ENCODE measurements around the gene DPP7. TPM values are rescaled to one million over a fixed set of nuclear protein-coding genes. Genes with fewer than 3 reads are reported as not detected.
"Not testable (repeated sequence)": the region's sequence is repeated elsewhere in the genome, so short reads cannot be mapped to it uniquely, and the experiment has no call there.

DPP7 gene
- total RNA-seq, 1 experiment from 2014 or later, result 114 TPM

GRCh38 chr9:137136881-137137607, 22.5 kb upstream of the DPP7 start:
- DNase-seq, result no peak
- H3K27me3 ChIP-seq (ENCODE audit: low read length), result no peaks in the 10 kb centered on the region
- H3K36me3 ChIP-seq (ENCODE audit: insufficient read depth, low read length), result no peaks in the 10 kb centered on the region

GRCh38 chr9:137136261-137136880, 21.8 kb upstream of the DPP7 start:
- no peak for DNase-seq
- Histone ChIP-seq H3K27me3 (ENCODE audit: low read length) (no peaks in the 10 kb centered on the region), H2AFZ (ENCODE audit: low read length) (no peak overlapping the region)

More at GRCh38 chr9:137136881-137137607, 22.5 kb upstream of the DPP7 start:
- Histone ChIP-seq H3K4me2 (ENCODE audit: low read depth, low read length, poor library complexity, severe bottlenecking) (no peak overlapping the region), H2AFZ (ENCODE audit: low read length) (no peak overlapping the region), H3K79me2 (ENCODE audit: low read length) (no peaks in the 10 kb centered on the region), H3K9ac (ENCODE audit: low read length) (no peak overlapping the region), H3K4me1 (ENCODE audit: low read length) (peaks cover 6% of the 10 kb centered on the region; the same call in 1 of the 2 replicates), H3K9me3 (ENCODE audit: low read length) (no peaks in the 10 kb centered on the region), H3K4me3 (ENCODE audit: low read length) (no peak overlapping the region), H3K27ac (ENCODE audit: low read length) (no peak overlapping the region), H3K9me2 (replicated peaks; ENCODE audit: insufficient read depth, low read length) (no peaks in the 10 kb centered on the region), H4K20me1 (ENCODE audit: insufficient read depth, low read depth, low read length) (no peaks in the 10 kb centered on the region)

GRCh38 chr9:137135154-137135553, 20.6 kb upstream of the DPP7 start:
- not testable (repeated sequence) for H3K9me3 ChIP-seq (ENCODE audit: low read length); H3K27me3 ChIP-seq (ENCODE audit: low read length); H3K4me2 ChIP-seq (ENCODE audit: low read depth, low read length, poor library complexity, severe bottlenecking)

More at GRCh38 chr9:137136261-137136880, 21.8 kb upstream of the DPP7 start:
- H3K27ac ChIP-seq (ENCODE audit: low read length), result no peak overlapping the region
- no peaks in the 10 kb centered on the region for H4K20me1 ChIP-seq (ENCODE audit: insufficient read depth, low read depth, low read length)
- H3K4me1 ChIP-seq (ENCODE audit: low read length), result peaks cover 6% of the 10 kb centered on the region; the same call in 1 of the 2 replicates
- H3K9me3 ChIP-seq (ENCODE audit: low read length), result no peaks in the 10 kb centered on the region
- no peaks in the 10 kb centered on the region for H3K36me3 ChIP-seq (ENCODE audit: insufficient read depth, low read length)
- no peak overlapping the region for H3K4me3 ChIP-seq (ENCODE audit: low read length)
- no peak overlapping the region for H3K9ac ChIP-seq (ENCODE audit: low read length)
- no peaks in the 10 kb centered on the region for H3K9me2 ChIP-seq (replicated peaks; ENCODE audit: insufficient read depth, low read length)
- H3K4me2 ChIP-seq (ENCODE audit: low read depth, low read length, poor library complexity, severe bottlenecking), result no peak overlapping the region
- no peaks in the 10 kb centered on the region for H3K79me2 ChIP-seq (ENCODE audit: low read length)

GRCh38 chr9:137134191-137134590, 19.7 kb upstream of the DPP7 start:
- H3K9me3 ChIP-seq (ENCODE audit: low read length), result no peaks in the 10 kb centered on the region
- no peaks in the 10 kb centered on the region for H3K36me3 ChIP-seq (ENCODE audit: insufficient read depth, low read length)
- H3K4me2 ChIP-seq (ENCODE audit: low read depth, low read length, poor library complexity, severe bottlenecking), result no peak overlapping the region
- no peak overlapping the region for H3K9ac ChIP-seq (ENCODE audit: low read length)
- no peak overlapping the region for H3K4me3 ChIP-seq (ENCODE audit: low read length)
- H3K27ac ChIP-seq (ENCODE audit: low read length), result no peak overlapping the region
- H3K9me2 ChIP-seq (replicated peaks; ENCODE audit: insufficient read depth, low read length), result no peaks in the 10 kb centered on the region
- H4K20me1 ChIP-seq (ENCODE audit: insufficient read depth, low read depth, low read length), result no peaks in the 10 kb centered on the region
- no peaks in the 10 kb centered on the region for H3K27me3 ChIP-seq (ENCODE audit: low read length)
- peaks cover 13% of the 10 kb centered on the region for H3K4me1 ChIP-seq (ENCODE audit: low read length)
- no peak overlapping the region for H2AFZ ChIP-seq (ENCODE audit: low read length)
- DNase-seq, result no peak
- peaks cover 6% of the 10 kb centered on the region for H3K79me2 ChIP-seq (ENCODE audit: low read length)

More at GRCh38 chr9:137135154-137135553, 20.6 kb upstream of the DPP7 start:
- not testable (repeated sequence) for H2AFZ ChIP-seq (ENCODE audit: low read length); DNase-seq; H3K27ac ChIP-seq (ENCODE audit: low read length); H3K9me2 ChIP-seq (replicated peaks; ENCODE audit: insufficient read depth, low read length); H4K20me1 ChIP-seq (ENCODE audit: insufficient read depth, low read depth, low read length); H3K4me3 ChIP-seq (ENCODE audit: low read length); H3K79me2 ChIP-seq (ENCODE audit: low read length); H3K36me3 ChIP-seq (ENCODE audit: insufficient read depth, low read length); H3K9ac ChIP-seq (ENCODE audit: low read length)
- peaks cover 11% of the 10 kb centered on the region for H3K4me1 ChIP-seq (ENCODE audit: low read length)

- peak overlapping the region; percentile 68 for H3K4me2 ChIP-seq (ENCODE audit: low read depth, low read length, poor library complexity, severe bottlenecking)
- peaks cover 25% of the 10 kb centered on the region for H3K4me1 ChIP-seq (ENCODE audit: low read length)
- peak overlapping the region; percentile 81; the same call in 1 of the 2 replicates for H2AFZ ChIP-seq (ENCODE audit: low read length)
- H3K79me2 ChIP-seq (ENCODE audit: low read length), result peaks cover 38% of the 10 kb centered on the region
- no peaks in the 10 kb centered on the region for H3K9me3 ChIP-seq (ENCODE audit: low read length)
- peak overlapping the region; percentile 97 for H3K9ac ChIP-seq (ENCODE audit: low read length)
- DNase-seq, result peak; percentile 39
- H3K4me3 ChIP-seq (ENCODE audit: low read length), result peak overlapping the region; percentile 79
- H3K27me3 ChIP-seq (ENCODE audit: low read length), result no peaks in the 10 kb centered on the region
- H3K27ac ChIP-seq (ENCODE audit: low read length), result peak overlapping the region; percentile 88; the same call in 1 of the 2 replicates
- H4K20me1 ChIP-seq (ENCODE audit: insufficient read depth, low read depth, low read length), result no peaks in the 10 kb centered on the region
- H3K36me3 ChIP-seq (ENCODE audit: insufficient read depth, low read length), result no peaks in the 10 kb centered on the region
- H3K9me2 ChIP-seq (replicated peaks; ENCODE audit: insufficient read depth, low read length), result no peaks in the 10 kb centered on the region
Measured at GRCh38 chr9:137130176-137130755, 15.7 kb upstream of the DPP7 start.

- Histone ChIP-seq H2AFZ (ENCODE audit: low read length) (peak overlapping the region; percentile 81; the same call in 1 of the 2 replicates), H3K9me3 (ENCODE audit: low read length) (no peaks in the 10 kb centered on the region), H3K9ac (ENCODE audit: low read length) (peak overlapping the region; percentile 97), H3K27me3 (ENCODE audit: low read length) (no peaks in the 10 kb centered on the region), H3K4me2 (ENCODE audit: low read depth, low read length, poor library complexity, severe bottlenecking) (peak overlapping the region; percentile 68), H3K27ac (ENCODE audit: low read length) (peak overlapping the region; percentile 88), H3K4me1 (ENCODE audit: low read length) (peaks cover 25% of the 10 kb centered on the region), H3K9me2 (replicated peaks; ENCODE audit: insufficient read depth, low read length) (no peaks in the 10 kb centered on the region), H3K79me2 (ENCODE audit: low read length) (peaks cover 38% of the 10 kb centered on the region), H3K4me3 (ENCODE audit: low read length) (peak overlapping the region; percentile 79), H3K36me3 (ENCODE audit: insufficient read depth, low read length) (no peaks in the 10 kb centered on the region), H4K20me1 (ENCODE audit: insufficient read depth, low read depth, low read length) (no peaks in the 10 kb centered on the region)
- DNase-seq, result peak; percentile 98
Measured at GRCh38 chr9:137129456-137130175, 15.1 kb upstream of the DPP7 start.

GRCh38 chr9:137128862-137129455, 14.4 kb upstream of the DPP7 start:
- peaks cover 38% of the 10 kb centered on the region for H3K79me2 ChIP-seq (ENCODE audit: low read length)
- no peaks in the 10 kb centered on the region for H3K36me3 ChIP-seq (ENCODE audit: insufficient read depth, low read length)
- peak overlapping the region; percentile 68 for H3K4me2 ChIP-seq (ENCODE audit: low read depth, low read length, poor library complexity, severe bottlenecking)
- H3K9ac ChIP-seq (ENCODE audit: low read length), result peak overlapping the region; percentile 97
- DNase-seq, result peak; percentile 72
- no peaks in the 10 kb centered on the region for H3K9me3 ChIP-seq (ENCODE audit: low read length)
- no peaks in the 10 kb centered on the region for H3K9me2 ChIP-seq (replicated peaks; ENCODE audit: insufficient read depth, low read length)
- peaks cover 25% of the 10 kb centered on the region for H3K4me1 ChIP-seq (ENCODE audit: low read length)
- H3K27ac ChIP-seq (ENCODE audit: low read length), result peak overlapping the region; percentile 88
- peak overlapping the region; percentile 79 for H3K4me3 ChIP-seq (ENCODE audit: low read length)
- peak overlapping the region; percentile 81; the same call in 1 of the 2 replicates for H2AFZ ChIP-seq (ENCODE audit: low read length)
- H3K27me3 ChIP-seq (ENCODE audit: low read length), result no peaks in the 10 kb centered on the region
- no peaks in the 10 kb centered on the region for H4K20me1 ChIP-seq (ENCODE audit: insufficient read depth, low read depth, low read length)
